ENCODE results near the gene RPL13.

Gene RPL13

GRCh38 chr16:89560378-89561141 lies at the start of gene RPL13:
Gene RPL13 (plus strand): TSS chr16:89560682. CDS start chr16:89560960, 278 bp downstream.
- peak; percentile 76 for DNase-seq

- DNase-seq = no peak
Measured at GRCh38 chr16:89511374-89511773, 49.1 kb upstream of the RPL13 start.

GRCh38 chr16:89512453-89512852 lies 48.0 kb upstream of the RPL13 start:
- DNase-seq = no peak

DNA sequence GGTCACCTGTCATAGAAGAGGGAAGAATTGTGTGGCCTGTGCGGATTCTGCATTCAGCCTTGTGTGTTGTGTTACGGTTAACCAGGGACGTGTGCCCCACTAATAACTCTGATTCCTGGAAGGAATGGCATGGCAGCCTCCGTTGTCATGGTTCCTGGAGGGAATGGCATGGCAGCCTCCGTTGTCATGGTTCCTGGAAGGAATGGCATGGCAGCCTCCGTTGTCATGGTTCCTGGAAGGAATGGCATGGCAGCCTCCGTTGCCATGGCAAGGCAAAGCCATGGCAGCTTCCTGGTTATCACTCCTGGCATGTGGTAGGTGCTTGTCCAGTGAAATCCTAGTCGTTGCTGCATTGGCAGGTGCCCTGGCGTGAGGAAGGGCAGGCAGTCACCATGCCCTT lies 43.4 kb upstream of the RPL13 start:
- DNase-seq = no peak

DNA sequence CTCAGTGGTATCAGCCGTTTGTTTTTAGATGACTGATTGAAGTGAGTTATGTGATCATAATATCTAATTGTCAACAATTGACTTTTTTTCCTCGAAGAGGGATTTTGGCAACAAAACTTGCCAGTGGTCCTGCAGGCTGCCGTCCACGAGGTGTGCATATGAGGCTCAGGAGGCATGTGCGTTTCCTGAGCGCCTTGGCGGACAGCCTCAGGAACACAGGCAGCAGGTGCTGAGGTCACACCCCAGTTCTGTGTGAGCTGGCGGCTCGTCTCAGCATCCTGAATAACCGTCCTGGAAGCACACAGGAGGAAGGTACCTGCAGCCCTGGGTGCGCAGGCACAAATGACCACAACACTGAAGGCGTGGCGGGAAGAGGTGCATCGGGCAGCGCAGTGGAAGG lies 40.6 kb upstream of the RPL13 start:
- no peak for DNase-seq

- DNase-seq = no peak
Measured at GRCh38 chr16:89522287-89522686, 38.2 kb upstream of the RPL13 start.

DNA sequence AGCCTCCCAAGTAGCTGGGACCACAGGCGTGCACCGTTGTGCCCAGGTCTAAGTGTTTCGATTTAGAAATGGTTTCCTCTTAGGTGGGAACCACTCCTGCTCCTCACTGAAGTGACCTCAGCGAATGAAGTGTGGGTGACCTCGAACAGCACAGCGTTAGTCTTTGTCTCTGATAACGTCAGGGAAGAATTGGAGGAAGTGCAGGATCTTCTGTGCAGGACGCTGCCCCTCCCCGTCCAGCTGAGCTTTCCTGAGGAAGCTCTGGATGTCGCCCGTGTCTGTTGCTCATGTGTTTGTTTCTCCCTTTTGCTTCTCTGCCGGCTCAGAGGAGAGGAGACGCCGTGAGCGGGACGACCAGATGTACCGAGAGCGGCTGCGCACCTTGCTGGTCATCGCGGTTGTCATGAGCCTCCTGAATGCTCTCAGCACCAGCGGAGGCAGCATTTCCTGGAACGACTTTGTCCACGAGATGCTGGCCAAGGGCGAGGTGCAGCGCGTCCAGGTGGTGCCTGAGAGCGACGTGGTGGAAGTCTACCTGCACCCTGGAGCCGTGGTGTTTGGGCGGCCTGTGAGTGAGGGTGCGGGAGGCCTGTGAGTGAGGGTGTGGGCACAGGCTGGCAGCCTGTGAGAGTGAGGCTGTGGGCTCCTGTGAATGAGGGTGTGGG lies 36.7 kb upstream of the RPL13 start:
- no peak for DNase-seq

- no peak for DNase-seq
Measured at GRCh38 chr16:89525146-89525913, 35.2 kb upstream of the RPL13 start.

GRCh38 chr16:89529097-89529496 lies 31.4 kb upstream of the RPL13 start:
- no peak for DNase-seq

DNA sequence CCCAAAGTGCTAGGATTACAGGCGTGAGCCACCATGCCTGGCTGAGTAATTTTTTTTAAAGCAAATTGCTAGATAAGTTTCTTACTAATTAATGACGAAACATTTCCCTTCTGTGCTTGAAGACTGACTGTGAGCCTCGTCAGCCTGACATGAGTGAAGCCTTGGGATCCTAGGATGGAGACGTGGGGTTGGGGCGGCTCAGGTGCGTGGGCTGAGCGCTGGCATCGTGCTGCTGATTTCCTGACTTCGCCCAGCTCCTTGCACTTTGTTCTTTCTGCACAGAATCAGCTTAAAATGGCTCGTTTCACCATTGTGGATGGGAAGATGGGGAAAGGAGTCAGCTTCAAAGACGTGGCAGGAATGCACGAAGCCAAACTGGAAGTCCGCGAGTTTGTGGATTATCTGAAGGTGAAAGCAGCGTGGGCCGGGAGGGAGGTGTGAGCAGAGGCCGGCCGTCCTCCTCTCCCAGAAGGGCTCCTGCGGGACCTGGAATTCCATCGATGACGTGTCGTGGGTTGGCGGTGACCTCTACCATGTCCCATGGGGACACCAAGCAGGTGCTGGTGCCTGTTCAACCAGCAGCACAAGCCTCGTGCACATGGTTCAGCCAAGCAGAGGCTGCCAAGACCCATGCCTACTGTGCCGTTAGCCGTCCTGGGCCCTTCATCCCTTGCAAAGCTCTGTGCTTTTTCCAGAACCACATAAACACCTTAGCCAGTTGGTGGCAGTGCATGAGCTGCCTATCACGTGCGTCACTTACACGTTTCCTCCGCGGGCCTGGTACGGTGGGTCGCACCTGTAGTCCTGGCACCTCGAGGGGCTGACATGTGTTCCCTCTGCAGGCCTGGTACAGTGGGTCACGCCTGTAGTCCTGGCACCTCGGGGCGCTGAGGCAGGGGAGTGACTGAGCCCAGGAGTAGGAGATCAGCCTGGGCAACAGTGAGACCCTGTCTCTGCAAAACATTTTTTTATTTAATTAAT lies 29.8 kb upstream of the RPL13 start:
- no peak for DNase-seq

DNA sequence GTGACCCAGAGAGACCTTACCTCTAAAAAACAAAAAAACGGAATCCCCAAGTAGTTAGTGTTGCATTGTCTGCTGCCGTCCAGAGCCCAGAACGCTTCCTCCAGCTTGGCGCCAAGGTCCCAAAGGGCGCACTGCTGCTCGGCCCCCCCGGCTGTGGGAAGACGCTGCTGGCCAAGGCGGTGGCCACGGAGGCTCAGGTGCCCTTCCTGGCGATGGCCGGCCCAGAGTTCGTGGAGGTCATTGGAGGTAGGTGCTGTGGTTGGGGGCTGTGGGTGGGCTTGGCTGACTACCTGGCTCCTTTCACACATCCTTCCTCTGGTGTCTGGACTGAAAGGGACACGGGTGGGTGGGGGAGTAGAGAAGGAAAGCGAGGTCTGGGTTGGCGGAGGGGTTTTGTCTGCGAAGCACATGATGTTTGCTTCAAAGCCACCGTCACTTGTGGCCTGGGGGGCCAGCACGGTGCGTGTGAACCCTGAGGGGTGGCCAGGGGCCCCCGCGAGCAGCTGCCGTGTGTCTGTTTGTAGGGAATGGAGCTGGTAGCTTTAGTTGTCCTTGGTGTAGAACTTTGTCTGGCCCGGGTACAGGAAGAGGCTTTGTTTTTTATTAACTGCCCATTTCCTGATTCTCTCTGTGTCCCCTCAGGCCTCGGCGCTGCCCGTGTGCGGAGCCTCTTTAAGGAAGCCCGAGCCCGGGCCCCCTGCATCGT lies 28.5 kb upstream of the RPL13 start:
- no peak for DNase-seq

- DNase-seq = no peak
Measured at GRCh38 chr16:89534252-89534756, 26.2 kb upstream of the RPL13 start.

DNA sequence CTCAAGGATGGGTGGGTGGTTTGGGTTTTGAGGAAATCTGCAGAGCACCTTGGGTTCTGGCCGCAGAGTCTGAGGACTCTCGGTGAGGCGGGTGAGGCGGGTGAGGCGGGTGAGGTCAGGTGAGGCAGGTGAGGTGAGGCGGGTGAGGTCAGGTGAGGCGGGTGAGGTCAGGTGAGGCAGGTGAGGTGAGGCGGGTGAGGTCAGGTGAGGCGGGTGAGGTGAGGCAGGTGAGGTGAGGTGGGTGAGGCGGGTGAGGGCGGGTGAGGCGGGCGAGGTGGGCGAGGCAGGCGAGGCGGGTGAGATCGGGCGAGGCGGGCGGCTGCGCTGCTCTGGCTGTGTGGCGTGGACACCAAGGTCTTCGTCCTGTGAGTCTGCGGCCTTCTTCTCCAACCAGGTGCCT lies 24.1 kb upstream of the RPL13 start:
- no peak for DNase-seq

- no peak for DNase-seq
Measured at GRCh38 chr16:89536886-89537548, 23.5 kb upstream of the RPL13 start.

DNA sequence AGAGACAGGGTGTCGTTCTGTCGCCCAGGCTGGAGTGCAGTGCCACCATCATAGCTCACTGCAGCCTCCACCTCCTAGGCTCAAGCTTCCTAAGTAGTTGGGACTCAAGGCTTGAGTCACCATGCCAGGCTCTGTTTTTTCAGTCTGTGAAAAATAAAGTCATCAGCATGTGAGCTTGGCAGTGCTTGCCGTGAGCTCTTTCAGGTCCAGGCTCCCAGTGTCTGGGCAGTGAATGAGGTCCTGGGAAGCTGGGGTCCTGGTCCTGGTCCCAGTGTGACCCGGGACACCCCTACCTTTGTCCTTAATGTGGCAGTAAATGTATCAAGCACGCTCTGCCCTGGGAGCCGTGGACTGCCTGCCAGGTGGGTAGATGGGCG lies 22.9 kb upstream of the RPL13 start:
- no peak for DNase-seq

DNA sequence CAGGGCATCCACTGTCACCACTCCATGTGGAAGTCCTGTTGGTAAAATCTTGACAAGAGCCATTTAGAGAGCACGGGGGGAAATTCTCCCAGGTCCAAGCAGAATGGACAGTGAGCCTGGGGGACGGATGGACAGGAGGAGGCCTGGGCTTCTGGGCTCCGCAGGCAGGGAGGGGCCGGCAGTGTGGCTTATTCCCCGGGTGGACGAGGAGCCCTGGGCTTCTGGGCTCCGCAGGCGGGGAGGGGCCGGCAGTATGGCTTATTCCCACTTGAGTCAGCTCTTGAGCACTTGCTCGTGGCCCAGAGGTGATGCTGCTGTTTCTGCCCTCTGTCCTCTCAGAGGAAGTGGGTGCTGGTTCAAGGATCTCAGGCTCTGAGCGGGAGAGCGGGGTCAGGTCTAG lies 22.2 kb upstream of the RPL13 start:
- no peak for DNase-seq

DNA sequence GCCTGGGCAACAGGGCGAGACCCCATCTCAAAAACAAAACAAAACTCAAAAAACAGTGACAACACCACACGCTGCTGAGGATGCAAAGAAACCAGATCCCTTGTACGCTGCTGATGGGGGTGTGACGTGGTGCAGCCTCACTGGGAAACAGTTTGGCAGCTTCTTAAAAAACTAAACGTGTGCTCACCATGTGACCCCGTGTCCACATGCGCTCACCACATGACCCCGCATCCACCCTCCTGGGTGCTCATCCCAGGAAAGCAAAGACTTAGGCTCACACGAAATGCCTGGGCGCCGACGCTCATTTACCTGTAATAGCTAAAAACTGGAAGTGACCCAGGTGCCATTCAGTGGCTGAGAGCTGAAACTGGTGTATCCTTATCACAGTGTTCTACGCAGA lies 19.9 kb upstream of the RPL13 start:
- no peak for DNase-seq

- DNase-seq = no peak
Measured at GRCh38 chr16:89541792-89542191, 18.7 kb upstream of the RPL13 start.

DNA sequence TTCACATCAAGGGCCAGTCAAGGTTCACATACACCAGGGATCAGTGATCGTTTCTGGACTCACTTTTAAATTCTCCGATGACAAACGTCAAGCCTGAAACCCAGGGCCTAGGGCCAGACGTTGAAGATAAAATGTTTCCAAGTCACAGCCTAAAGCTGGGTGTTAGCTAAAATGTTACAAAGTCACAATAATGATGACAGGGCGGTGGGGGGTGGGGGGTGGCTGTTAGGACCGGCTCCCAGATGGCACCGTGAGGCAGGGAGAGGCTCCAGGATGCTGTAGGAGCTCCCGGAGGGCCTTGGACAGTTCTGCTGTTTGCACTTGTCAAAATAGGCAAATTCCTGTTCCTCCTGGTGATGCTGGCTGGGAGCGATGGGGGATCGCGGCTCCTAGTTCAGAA lies 16.4 kb upstream of the RPL13 start:
- no peak for DNase-seq

DNA sequence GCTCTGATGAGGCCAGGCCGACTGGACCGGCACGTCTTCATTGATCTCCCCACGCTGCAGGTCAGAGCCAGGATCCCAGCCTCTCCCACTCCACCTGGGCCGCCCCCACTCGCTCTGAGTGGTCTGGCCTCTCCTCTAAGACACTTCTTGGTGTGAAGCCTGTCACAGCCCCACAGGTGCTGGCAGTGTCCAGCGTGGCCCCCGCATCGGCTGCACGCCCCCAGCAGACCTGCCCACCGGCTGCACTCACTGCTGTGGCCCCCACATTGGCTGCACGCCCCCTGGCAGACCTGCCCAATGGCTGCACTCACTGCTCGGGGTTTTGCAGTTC lies 15.8 kb upstream of the RPL13 start:
- DNase-seq = no peak

GRCh38 chr16:89545044-89545830 lies 15.2 kb upstream of the RPL13 start:
- DNase-seq = no peak

All from DMS79 treated with DMSO at 0.1 percent for 48 hours (cell line).